HUDEP-2 (cell line): Measurements from ENCODE around the gene KMT2C.
"Not testable (repeated sequence)": the region's sequence is repeated elsewhere in the genome, so short reads cannot be mapped to it uniquely, and the experiment has no call there.

Experiments
- DNase-seq, 76 experiments: peaks; one replicate each; lab custom pipeline; 2025; ENCODE audit not compliant: unreplicated experiment in 76 of 76; lab: John Stamatoyannopoulos, UW

The KMT2C gene

GRCh38 chr7:152406030-152406429, 29.8 kb downstream of the KMT2C start:
- DNase-seq = not testable (repeated sequence)

- DNase-seq = no peak
Observed at GRCh38 chr7:152403726-152404125, 32.1 kb downstream of the KMT2C start.

GRCh38 chr7:152402384-152403250, 33.2 kb downstream of the KMT2C start:
- DNase-seq = no peak

- DNase-seq = no peak
Observed at GRCh38 chr7:152399344-152399743, 36.5 kb downstream of the KMT2C start.

GRCh38 chr7:152395112-152395511, 40.7 kb downstream of the KMT2C start:
- no peak for DNase-seq

- DNase-seq = not testable (repeated sequence)
Observed at GRCh38 chr7:152394214-152394613, 41.6 kb downstream of the KMT2C start.

GRCh38 chr7:152392254-152392653, 43.5 kb downstream of the KMT2C start:
- DNase-seq = no peak

- DNase-seq = not testable (repeated sequence)
Observed at GRCh38 chr7:152386136-152386764, 49.6 kb downstream of the KMT2C start.

GRCh38 chr7:152384235-152385200, 51.3 kb downstream of the KMT2C start:
- DNase-seq = not testable (repeated sequence)

- no peak for DNase-seq
Observed at GRCh38 chr7:152383341-152384234, 52.2 kb downstream of the KMT2C start.

- DNase-seq = no peak
Observed at GRCh38 chr7:152382244-152382643, 53.6 kb downstream of the KMT2C start.

GRCh38 chr7:152380931-152381578, 54.7 kb downstream of the KMT2C start:
- DNase-seq = not testable (repeated sequence)

- not testable (repeated sequence) for DNase-seq
Observed at GRCh38 chr7:152378497-152378896, 57.3 kb downstream of the KMT2C start.

- DNase-seq = not testable (repeated sequence)
Observed at GRCh38 chr7:152376716-152377484, 58.9 kb downstream of the KMT2C start.

GRCh38 chr7:152370297-152370696, 65.5 kb downstream of the KMT2C start:
- no peak for DNase-seq

- no peak for DNase-seq
Observed at GRCh38 chr7:152369518-152369917, 66.3 kb downstream of the KMT2C start.

GRCh38 chr7:152367170-152367569, 68.6 kb downstream of the KMT2C start:
- no peak for DNase-seq

- DNase-seq = peak in 4 of 76 experiments; percentile 1 to 6 (median 4)
Observed at GRCh38 chr7:152366662-152367061, 69.1 kb downstream of the KMT2C start.
